ENCODE measurements around the gene PCDH9. TPM values are rescaled to one million over a fixed set of nuclear protein-coding genes. Genes with fewer than 3 reads are reported as not detected.

PCDH9 gene
- polyA plus RNA-seq, 3 donors: 0.03 TPM; not detected in 1

DNA sequence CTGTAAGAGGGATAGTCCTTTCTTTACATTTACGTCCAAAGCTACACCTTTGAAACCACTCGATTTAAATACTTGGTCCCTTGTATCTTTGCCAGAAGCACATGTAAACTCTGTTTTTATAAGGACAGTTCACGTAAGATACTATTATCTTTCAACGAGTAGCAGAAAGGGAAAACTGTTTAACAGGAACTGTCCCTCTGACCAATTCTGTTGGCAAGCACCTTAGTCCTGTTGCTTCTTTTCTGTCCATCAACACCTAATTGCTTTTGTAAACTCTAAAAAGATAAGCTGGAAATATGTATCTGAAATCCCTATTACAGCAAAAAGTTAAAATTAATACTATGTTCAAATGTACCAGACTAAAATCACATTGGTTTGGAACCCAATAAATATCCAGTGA lies 37.4 kb downstream of the PCDH9 start:
- no peak overlapping the region for H2AFZ ChIP-seq (ENCODE audit: insufficient read depth, low read depth, low read length, poor library complexity, severe bottlenecking)
- H3K4me2 ChIP-seq (replicated peaks; ENCODE audit: extremely low read depth, low read length, poor library complexity, severe bottlenecking): no peak overlapping the region
- no peaks in the 10 kb centered on the region for H4K20me1 ChIP-seq (ENCODE audit: insufficient read depth, low read length)
- intact Hi-C loops (cut with micrococcal nuclease): no loop called here
- H3K27me3 Mint-ChIP-seq (ENCODE audit: low read depth in 3 of 3): no peaks in the 10 kb centered on the region
- no peak for DNase-seq
- no peaks in the 10 kb centered on the region for H3K9me3 ChIP-seq (replicated peaks in 1 of 2; ENCODE audit: control insufficient read depth in 1 of 2, insufficient read depth in 1 of 2, low read length in 2 of 2)
- no peak overlapping the region for H3K27ac Mint-ChIP-seq
- no peaks in the 10 kb centered on the region for H3K27me3 ChIP-seq (ENCODE audit: control insufficient read depth in 2 of 2, insufficient read depth in 2 of 2, low read length in 2 of 2)
- H3K4me3 Mint-ChIP-seq: no peak overlapping the region
- TF ChIP-seq, protein P1, sequence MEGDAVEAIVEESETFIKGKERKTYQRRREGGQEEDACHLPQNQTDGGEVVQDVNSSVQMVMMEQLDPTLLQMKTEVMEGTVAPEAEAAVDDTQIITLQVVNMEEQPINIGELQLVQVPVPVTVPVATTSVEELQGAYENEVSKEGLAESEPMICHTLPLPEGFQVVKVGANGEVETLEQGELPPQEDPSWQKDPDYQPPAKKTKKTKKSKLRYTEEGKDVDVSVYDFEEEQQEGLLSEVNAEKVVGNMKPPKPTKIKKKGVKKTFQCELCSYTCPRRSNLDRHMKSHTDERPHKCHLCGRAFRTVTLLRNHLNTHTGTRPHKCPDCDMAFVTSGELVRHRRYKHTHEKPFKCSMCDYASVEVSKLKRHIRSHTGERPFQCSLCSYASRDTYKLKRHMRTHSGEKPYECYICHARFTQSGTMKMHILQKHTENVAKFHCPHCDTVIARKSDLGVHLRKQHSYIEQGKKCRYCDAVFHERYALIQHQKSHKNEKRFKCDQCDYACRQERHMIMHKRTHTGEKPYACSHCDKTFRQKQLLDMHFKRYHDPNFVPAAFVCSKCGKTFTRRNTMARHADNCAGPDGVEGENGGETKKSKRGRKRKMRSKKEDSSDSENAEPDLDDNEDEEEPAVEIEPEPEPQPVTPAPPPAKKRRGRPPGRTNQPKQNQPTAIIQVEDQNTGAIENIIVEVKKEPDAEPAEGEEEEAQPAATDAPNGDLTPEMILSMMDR (IDR thresholded peaks at IDR 0.05): no peak
- no peaks in the 10 kb centered on the region for H3K4me1 Mint-ChIP-seq
- no peak overlapping the region for H3K9ac ChIP-seq (ENCODE audit: insufficient read depth, low read length, poor library complexity, severe bottlenecking)
- no peak overlapping the region for H3K27ac ChIP-seq (ENCODE audit: low read depth in 1 of 2, low read length in 2 of 2)
- H3K4me3 ChIP-seq (replicated peaks in 1 of 3; ENCODE audit: low read depth in 2 of 3, low read length in 3 of 3): no peak overlapping the region
- H3K36me3 ChIP-seq (replicated peaks in 1 of 2; ENCODE audit: control insufficient read depth in 1 of 2, insufficient read depth in 2 of 2, low read length in 2 of 2): no peaks in the 10 kb centered on the region
- H3K4me1 ChIP-seq (ENCODE audit: control insufficient read depth in 1 of 2, insufficient read depth in 2 of 2, low read length in 2 of 2): no peaks in the 10 kb centered on the region
- WGBS (ENCODE audit: insufficient coverage): 100% methylated on average over 2 of the region's 4 CpGs
- no peaks in the 10 kb centered on the region for H3K79me2 ChIP-seq (ENCODE audit: insufficient read depth, low read length)
- peaks cover 0 to 4% (median 2%) of the 10 kb centered on the region in 7 donors for H3K9me3 Mint-ChIP-seq
- H3K36me3 Mint-ChIP-seq: no peaks in the 10 kb centered on the region

DNA sequence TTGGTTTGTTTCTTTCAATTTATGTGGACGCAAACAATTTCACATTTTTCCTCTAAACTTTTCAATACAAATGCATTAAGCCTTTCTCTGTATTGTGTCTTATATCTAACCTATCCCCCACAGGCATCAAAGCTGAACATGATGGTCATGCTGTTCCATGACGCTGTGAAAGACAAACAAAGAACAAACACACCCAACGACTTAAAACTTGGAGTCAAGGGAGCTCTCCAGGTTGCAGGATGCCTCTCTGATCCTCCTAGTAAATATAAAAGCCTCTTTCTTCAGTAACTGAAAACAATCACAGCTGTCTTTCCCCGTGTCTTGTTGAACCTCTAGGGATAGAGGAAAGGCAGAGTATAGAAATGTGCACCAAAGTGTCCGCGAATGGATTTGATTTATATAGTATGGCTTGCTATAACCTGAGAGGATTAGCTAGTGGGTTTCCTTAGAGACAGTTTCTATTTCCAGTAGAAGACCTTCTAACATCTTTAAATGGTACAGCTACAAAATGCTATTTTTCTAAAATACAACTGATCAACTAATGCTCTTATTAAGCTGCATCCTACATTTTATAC lies 43.1 kb downstream of the PCDH9 start:
- H3K4me3 Mint-ChIP-seq: no peak overlapping the region
- H3K4me1 ChIP-seq (ENCODE audit: control insufficient read depth in 1 of 2, insufficient read depth in 2 of 2, low read length in 2 of 2): no peaks in the 10 kb centered on the region
- no peaks in the 10 kb centered on the region for H3K27me3 Mint-ChIP-seq (ENCODE audit: low read depth in 3 of 3)
- no peak overlapping the region for H2AFZ ChIP-seq (ENCODE audit: insufficient read depth, low read depth, low read length, poor library complexity, severe bottlenecking)
- no peak overlapping the region for H3K27ac ChIP-seq (ENCODE audit: low read depth in 1 of 2, low read length in 2 of 2)
- 100% methylated on average over 2 of the region's 6 CpGs for WGBS (ENCODE audit: insufficient coverage)
- no peaks in the 10 kb centered on the region for H3K36me3 Mint-ChIP-seq
- H3K4me1 Mint-ChIP-seq: no peaks in the 10 kb centered on the region
- no peaks in the 10 kb centered on the region for H3K79me2 ChIP-seq (ENCODE audit: insufficient read depth, low read length)
- TF ChIP-seq, protein P1 (IDR thresholded peaks at IDR 0.05): no peak
- H4K20me1 ChIP-seq (ENCODE audit: insufficient read depth, low read length): no peaks in the 10 kb centered on the region
- no peaks in the 10 kb centered on the region for H3K36me3 ChIP-seq (replicated peaks in 1 of 2; ENCODE audit: control insufficient read depth in 1 of 2, insufficient read depth in 2 of 2, low read length in 2 of 2)
- no peak overlapping the region for H3K4me2 ChIP-seq (replicated peaks; ENCODE audit: extremely low read depth, low read length, poor library complexity, severe bottlenecking)
- H3K27me3 ChIP-seq (ENCODE audit: control insufficient read depth in 2 of 2, insufficient read depth in 2 of 2, low read length in 2 of 2): no peaks in the 10 kb centered on the region
- intact Hi-C loops (cut with micrococcal nuclease): no loop called here
- no peaks in the 10 kb centered on the region for H3K9me3 ChIP-seq (replicated peaks in 1 of 2; ENCODE audit: control insufficient read depth in 1 of 2, insufficient read depth in 1 of 2, low read length in 2 of 2)
- H3K27ac Mint-ChIP-seq: no peak overlapping the region
- DNase-seq: no peak
- H3K9ac ChIP-seq (ENCODE audit: insufficient read depth, low read length, poor library complexity, severe bottlenecking): no peak overlapping the region
- H3K9me3 Mint-ChIP-seq: peaks cover 0 to 6% (median 0%) of the 10 kb centered on the region in 7 donors
- H3K4me3 ChIP-seq (replicated peaks in 1 of 3; ENCODE audit: low read depth in 2 of 3, low read length in 3 of 3): no peak overlapping the region
